Right lobe of liver (tissue), 6 donors: Measurements from ENCODE around the gene TNFAIP3. TPM values are rescaled to one million over a fixed set of nuclear protein-coding genes. Genes with fewer than 3 reads are reported as not detected.

Source experiments
- ATAC-seq, 4 donors: fragments of 200-7000 bp; cut with Tn5 transposase; one replicate each; pipeline ENCODE4 v1.9.1; 2020; ENCODE audit warnings: mild to moderate bottlenecking in 4 of 4, moderate library complexity in 4 of 4
- DNase-seq, 3 donors: peaks; one replicate each; pipeline ENCODE4 v3.0.0-alpha.2; 2020
- H3K27ac ChIP-seq, 3 donors: fragments of 200-600 bp; one replicate each; pipeline ENCODE4 v1.8.0; 2022
- H3K27me3 ChIP-seq, 2 donors: fragments of 200-600 bp; one replicate each; pipeline ENCODE4 v1.8.0; 2022
- H3K36me3 ChIP-seq, 4 donors: fragments of 200-600 bp; sonication (generic) in 1 of 4; one replicate each; pipeline versions ENCODE4 v1.5.1 to v1.8.0; 2017 to 2022; ENCODE audit warnings: control low read depth in 1 of 4
- H3K4me1 ChIP-seq, 4 donors: fragments of 200-600 bp; sonication (generic) in 1 of 4; one replicate each; pipeline versions ENCODE4 v1.5.1 to v1.8.0; 2017 to 2022; ENCODE audit warnings: control low read depth in 1 of 4
- H3K4me3 ChIP-seq, 3 donors: fragments of 200-600 bp; one replicate each; pipeline ENCODE4 v1.8.0; 2022
- H3K9me3 ChIP-seq, 4 donors: fragments of 200-600 bp; sonication (generic) in 1 of 4; one replicate each; pipeline versions ENCODE4 v1.5.1 to v1.8.0; 2017 to 2022; ENCODE audit warnings: control low read depth in 1 of 4
- POLR2A ChIP-seq: fragments of 450-650 bp; IDR thresholded peaks from one replicate; pipeline ENCODE4 v1.6.1; 2017; ENCODE audit warnings: antibody characterized with exemption, mild to moderate bottlenecking
- WGBS: methylation state at CpG from one replicate; pipeline ENCODE4 v1.1.6; 2018; ENCODE audit warnings: low coverage, low lambda C conversion rate; ENCODE audit not compliant: insufficient coverage; ENCODE audit errors: missing lambda C conversion rate; 5-methylcytosine and 5-hydroxymethylcytosine counted together
- intact Hi-C, 2 donors: fragments of 100-400 bp; cut with DNase I; formaldehyde crosslinking; loops; one replicate each; pipeline versions ENCODE4 v1.11.2 to v1.14.1; 2022
- total RNA-seq, 6 experiments: library from RNA; depleted of rRNA in 2 of 6; stranded (reverse); fragments of >200 nt in 2 of 6; fragmentation: NEBNext Ultra II Directional in 3 of 6; extraction: Animal tissue kit (Norgen Biotek cat#: 25700) in 3 of 6; gene quantifications; one replicate each; pipeline versions ENCODE4 v1.1.0 to v1.2.4, GENCODE V29; 2016 to 2023
- TF ChIP-seq, protein P1 (sequence below), 4 donors: fragments of 200-600 bp in 3 of 4; fragments of 450-650 bp in 1 of 4; IDR thresholded peaks; one replicate each; pipeline versions ENCODE4 v1.5.1 to v1.8.0; 2016 to 2022; ENCODE audit warnings: antibody characterized with exemption in 4 of 4, mild to moderate bottlenecking in 2 of 4
- donor health status: DM: no; HTN: yes; CAD: no.
- donor health status: DM: no; HTN: no; CAD: no.
- donor health status: DM: no; HTN: no; CAD: no.
- donor health status: DM: no; HTN: yes; CAD: no.
- donor health status: DM: no; HTN: yes; CAD: no.

The TNFAIP3 gene
- total RNA-seq, 6 experiments from 2014 or later: 8.3 to 38.1 (median 13.6) TPM

DNA sequence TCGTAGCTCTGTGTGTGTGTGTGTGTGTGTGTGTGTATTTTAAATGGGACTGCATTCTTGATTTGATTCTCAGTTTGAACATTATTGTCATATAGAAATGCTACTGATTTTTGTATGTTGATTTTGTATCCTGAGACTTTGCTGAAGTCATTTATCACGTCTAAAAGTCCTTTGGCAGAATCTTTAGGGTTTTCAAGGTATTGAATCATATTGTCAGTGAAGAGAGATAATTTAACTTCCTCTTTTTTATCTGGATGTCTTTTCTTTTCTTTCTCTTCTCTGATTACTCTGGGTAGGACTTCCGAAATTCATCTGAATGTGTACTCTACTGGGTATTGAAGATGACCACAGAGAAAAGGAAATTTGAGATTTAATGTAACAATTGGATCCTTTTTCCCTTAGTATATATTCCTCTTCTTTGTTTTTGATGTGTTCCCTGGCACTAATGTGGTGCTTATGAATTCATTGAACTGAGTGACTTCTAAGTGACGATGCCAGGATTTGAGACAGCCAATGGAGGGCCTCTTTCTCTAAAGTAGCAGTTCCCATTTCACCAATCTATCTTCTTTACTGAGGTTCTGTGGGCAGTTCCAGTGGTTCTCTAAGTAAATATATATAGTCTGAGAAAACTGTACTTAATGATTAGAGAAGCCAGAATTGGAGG, 47.6 kb downstream of the TNFAIP3 start:
- Histone ChIP-seq H3K9me3 (no peaks in the 10 kb centered on the region), H3K36me3 (no peaks in the 10 kb centered on the region), H3K27me3 (no peaks in the 10 kb centered on the region), H3K27ac (no peak overlapping the region), H3K4me3 (no peak overlapping the region), H3K4me1 (no peaks in the 10 kb centered on the region)
- intact Hi-C loops: no loop called here
- no peak for DNase-seq
- ATAC-seq: no peak
- TF ChIP-seq POLR2A: no peak
- TF ChIP-seq, protein P1, sequence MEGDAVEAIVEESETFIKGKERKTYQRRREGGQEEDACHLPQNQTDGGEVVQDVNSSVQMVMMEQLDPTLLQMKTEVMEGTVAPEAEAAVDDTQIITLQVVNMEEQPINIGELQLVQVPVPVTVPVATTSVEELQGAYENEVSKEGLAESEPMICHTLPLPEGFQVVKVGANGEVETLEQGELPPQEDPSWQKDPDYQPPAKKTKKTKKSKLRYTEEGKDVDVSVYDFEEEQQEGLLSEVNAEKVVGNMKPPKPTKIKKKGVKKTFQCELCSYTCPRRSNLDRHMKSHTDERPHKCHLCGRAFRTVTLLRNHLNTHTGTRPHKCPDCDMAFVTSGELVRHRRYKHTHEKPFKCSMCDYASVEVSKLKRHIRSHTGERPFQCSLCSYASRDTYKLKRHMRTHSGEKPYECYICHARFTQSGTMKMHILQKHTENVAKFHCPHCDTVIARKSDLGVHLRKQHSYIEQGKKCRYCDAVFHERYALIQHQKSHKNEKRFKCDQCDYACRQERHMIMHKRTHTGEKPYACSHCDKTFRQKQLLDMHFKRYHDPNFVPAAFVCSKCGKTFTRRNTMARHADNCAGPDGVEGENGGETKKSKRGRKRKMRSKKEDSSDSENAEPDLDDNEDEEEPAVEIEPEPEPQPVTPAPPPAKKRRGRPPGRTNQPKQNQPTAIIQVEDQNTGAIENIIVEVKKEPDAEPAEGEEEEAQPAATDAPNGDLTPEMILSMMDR (IDR thresholded peaks at IDR 0.05): no peak
- 73% methylated on average over 4 of the region's 4 CpGs for WGBS

- H3K27ac ChIP-seq: no peak overlapping the region
- no peak overlapping the region for H3K4me3 ChIP-seq
- no peak for ATAC-seq
- no peaks in the 10 kb centered on the region for H3K4me1 ChIP-seq
- DNase-seq: no peak
- WGBS: 76% methylated on average over 3 of the region's 4 CpGs
- H3K36me3 ChIP-seq: no peaks in the 10 kb centered on the region
- intact Hi-C loops: no loop called here
- H3K27me3 ChIP-seq: no peaks in the 10 kb centered on the region
- TF ChIP-seq, protein P1 (IDR thresholded peaks at IDR 0.05): no peak
- no peak for TF ChIP-seq POLR2A
- no peaks in the 10 kb centered on the region for H3K9me3 ChIP-seq
Measured at GRCh38 chr6:137915790-137916189, 48.7 kb downstream of the TNFAIP3 start.

DNA sequence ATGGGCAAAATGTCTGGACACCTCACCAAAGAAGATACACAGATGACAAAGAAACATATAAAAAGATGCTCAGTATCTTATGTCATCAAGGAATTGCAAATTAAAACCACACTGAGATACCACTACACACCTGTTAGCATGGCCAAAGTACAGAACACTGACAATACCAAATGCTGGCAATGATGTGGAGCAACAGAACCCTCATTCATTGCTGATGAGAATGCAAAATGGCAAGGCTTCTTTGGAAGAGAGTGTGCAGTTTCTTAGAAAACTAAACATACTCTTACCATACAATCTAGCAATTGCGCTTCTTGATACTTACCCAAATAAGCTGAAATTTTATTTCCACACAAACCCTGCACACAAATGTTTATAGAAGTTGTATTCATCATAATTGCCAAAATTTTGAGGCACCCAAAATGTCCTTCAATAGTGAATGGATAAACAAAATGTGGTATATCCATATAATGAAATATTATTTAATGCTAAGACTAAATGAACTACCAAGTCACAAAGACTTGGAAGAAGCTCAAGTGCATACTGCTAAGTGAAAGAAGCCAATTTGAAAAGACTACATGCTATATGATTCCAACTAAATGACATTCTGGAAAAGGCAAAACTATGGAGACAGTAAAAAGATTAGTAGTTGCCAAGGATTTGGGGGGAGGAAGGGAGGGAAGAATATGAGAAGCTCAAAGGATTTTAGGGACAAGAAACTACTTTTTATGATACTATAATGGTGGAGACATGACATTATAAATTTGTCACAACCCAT, 50.7 kb downstream of the TNFAIP3 start:
- intact Hi-C loops: no loop called here
- 100% methylated on average over 1 of the region's 1 CpG for WGBS
- no peak for DNase-seq
- no peaks in the 10 kb centered on the region for H3K36me3 ChIP-seq
- H3K4me1 ChIP-seq: no peaks in the 10 kb centered on the region
- no peaks in the 10 kb centered on the region for H3K27me3 ChIP-seq
- TF ChIP-seq POLR2A: no peak
- TF ChIP-seq, protein P1 (IDR thresholded peaks at IDR 0.05): no peak
- H3K27ac ChIP-seq: no peak overlapping the region
- H3K4me3 ChIP-seq: no peak overlapping the region
- ATAC-seq: no peak
- no peaks in the 10 kb centered on the region for H3K9me3 ChIP-seq

- TF ChIP-seq, protein P1 (IDR thresholded peaks at IDR 0.05): no peak
- no peak for TF ChIP-seq POLR2A
- no peak for DNase-seq
- Histone ChIP-seq H3K36me3 (no peaks in the 10 kb centered on the region), H3K27ac (no peak overlapping the region), H3K9me3 (no peaks in the 10 kb centered on the region), H3K27me3 (no peaks in the 10 kb centered on the region), H3K4me1 (no peaks in the 10 kb centered on the region), H3K4me3 (no peak overlapping the region)
- intact Hi-C loops: no loop called here
- ATAC-seq: no peak
- 64% methylated on average over 3 of the region's 3 CpGs for WGBS
Measured at GRCh38 chr6:137919502-137919823, 52.4 kb downstream of the TNFAIP3 start.
